HEK293 (cell line): ENCODE measurements around the gene KREMEN1.

Source experiments
- REPIN1 ChIP-seq: fragments of 450-650 bp; formaldehyde crosslinking; IDR thresholded peaks from 2 replicates; pipeline ENCODE4 v1.5.1; 2017; ENCODE audit warnings: missing biosample characterization, missing genetic modification characterization, low read depth
- TRIM28 ChIP-seq: IDR thresholded peaks from 2 replicates; pipeline ENCODE4 v1.6.1; 2011; ENCODE audit warnings: low read length, control low read depth, borderline replicate concordance
- ZBTB7A ChIP-seq: fragments of 450-650 bp; formaldehyde crosslinking; IDR thresholded peaks from 2 replicates; pipeline ENCODE4 v1.5.1; 2016; ENCODE audit warnings: low read depth, missing biosample characterization, missing genetic modification characterization
- ZBTB8A ChIP-seq: fragments of 450-650 bp; formaldehyde crosslinking; IDR thresholded peaks from 2 replicates; pipeline ENCODE4 v1.5.1; 2016; ENCODE audit warnings: missing biosample characterization, missing genetic modification characterization
- ZFP3 ChIP-seq: fragments of 450-650 bp; formaldehyde crosslinking; IDR thresholded peaks from 2 replicates; pipeline ENCODE4 v1.5.1; 2016; ENCODE audit warnings: low read depth, missing biosample characterization, missing genetic modification characterization
- ZNF248 ChIP-seq: fragments of 450-650 bp; formaldehyde crosslinking; IDR thresholded peaks from 2 replicates; pipeline ENCODE4 v1.5.1; 2017; ENCODE audit warnings: missing biosample characterization, missing genetic modification characterization
- ZNF292 ChIP-seq: fragments of 450-650 bp; formaldehyde crosslinking; IDR thresholded peaks from 2 replicates; pipeline ENCODE4 v1.5.1; 2016; ENCODE audit warnings: low read depth, missing biosample characterization, missing genetic modification characterization, borderline replicate concordance
- ZNF501 ChIP-seq: fragments of 450-650 bp; formaldehyde crosslinking; IDR thresholded peaks from 2 replicates; pipeline ENCODE4 v1.5.1; 2016; ENCODE audit warnings: missing biosample characterization, missing genetic modification characterization
- ZNF629 ChIP-seq: fragments of 450-650 bp; formaldehyde crosslinking; IDR thresholded peaks from 2 replicates; pipeline ENCODE4 v1.5.1; 2017; ENCODE audit warnings: missing biosample characterization, missing genetic modification characterization
- ZSCAN30 ChIP-seq: fragments of 450-650 bp; IDR thresholded peaks from 2 replicates; pipeline ENCODE4 v1.5.1; 2018; ENCODE audit warnings: missing biosample characterization, mild to moderate bottlenecking, missing genetic modification characterization, moderate library complexity
- TF ChIP-seq, protein P1 (sequence below): fragments of 450-650 bp; formaldehyde crosslinking; IDR thresholded peaks from 2 replicates; pipeline ENCODE4 v1.5.1; 2016; ENCODE audit warnings: missing biosample characterization, missing genetic modification characterization
- TF ChIP-seq, protein P2 (sequence below): fragments of 450-650 bp; formaldehyde crosslinking; IDR thresholded peaks from 2 replicates; pipeline ENCODE4 v1.5.1; 2016; ENCODE audit warnings: missing biosample characterization, missing genetic modification characterization
- TF ChIP-seq, protein P3 (sequence below): fragments of 450-650 bp; formaldehyde crosslinking; IDR thresholded peaks from 2 replicates; pipeline ENCODE4 v1.5.1; 2016; ENCODE audit warnings: missing biosample characterization, missing genetic modification characterization, low read depth

DNA sequence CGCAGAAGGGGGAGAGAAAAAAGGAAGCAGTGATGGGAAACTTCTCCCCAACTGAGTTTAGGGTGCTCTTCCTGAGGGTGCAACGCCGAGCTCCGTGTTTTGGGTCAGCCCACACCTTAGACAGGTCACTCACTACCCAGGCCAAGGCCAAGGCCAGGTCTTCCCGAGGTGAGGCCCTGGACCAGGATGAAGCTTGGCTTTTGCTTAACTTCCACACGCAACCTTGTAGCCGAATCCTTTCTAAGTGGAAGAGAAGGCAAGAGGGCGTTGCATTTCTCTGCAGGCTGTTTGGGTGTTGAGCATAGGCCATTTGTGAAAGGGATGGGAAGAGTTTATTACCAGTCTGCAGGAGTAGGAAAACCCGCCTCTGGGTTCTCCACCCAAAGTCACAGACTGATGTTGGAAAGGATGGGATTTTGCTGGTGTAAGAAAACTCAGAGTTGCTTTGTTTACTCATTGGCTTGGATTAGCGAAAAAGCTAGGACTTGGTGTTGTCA is 1.5 kb downstream of the KREMEN1 start:
- TF ChIP-seq, protein P1, sequence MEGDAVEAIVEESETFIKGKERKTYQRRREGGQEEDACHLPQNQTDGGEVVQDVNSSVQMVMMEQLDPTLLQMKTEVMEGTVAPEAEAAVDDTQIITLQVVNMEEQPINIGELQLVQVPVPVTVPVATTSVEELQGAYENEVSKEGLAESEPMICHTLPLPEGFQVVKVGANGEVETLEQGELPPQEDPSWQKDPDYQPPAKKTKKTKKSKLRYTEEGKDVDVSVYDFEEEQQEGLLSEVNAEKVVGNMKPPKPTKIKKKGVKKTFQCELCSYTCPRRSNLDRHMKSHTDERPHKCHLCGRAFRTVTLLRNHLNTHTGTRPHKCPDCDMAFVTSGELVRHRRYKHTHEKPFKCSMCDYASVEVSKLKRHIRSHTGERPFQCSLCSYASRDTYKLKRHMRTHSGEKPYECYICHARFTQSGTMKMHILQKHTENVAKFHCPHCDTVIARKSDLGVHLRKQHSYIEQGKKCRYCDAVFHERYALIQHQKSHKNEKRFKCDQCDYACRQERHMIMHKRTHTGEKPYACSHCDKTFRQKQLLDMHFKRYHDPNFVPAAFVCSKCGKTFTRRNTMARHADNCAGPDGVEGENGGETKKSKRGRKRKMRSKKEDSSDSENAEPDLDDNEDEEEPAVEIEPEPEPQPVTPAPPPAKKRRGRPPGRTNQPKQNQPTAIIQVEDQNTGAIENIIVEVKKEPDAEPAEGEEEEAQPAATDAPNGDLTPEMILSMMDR, result no peak
- TF ChIP-seq, protein P2, sequence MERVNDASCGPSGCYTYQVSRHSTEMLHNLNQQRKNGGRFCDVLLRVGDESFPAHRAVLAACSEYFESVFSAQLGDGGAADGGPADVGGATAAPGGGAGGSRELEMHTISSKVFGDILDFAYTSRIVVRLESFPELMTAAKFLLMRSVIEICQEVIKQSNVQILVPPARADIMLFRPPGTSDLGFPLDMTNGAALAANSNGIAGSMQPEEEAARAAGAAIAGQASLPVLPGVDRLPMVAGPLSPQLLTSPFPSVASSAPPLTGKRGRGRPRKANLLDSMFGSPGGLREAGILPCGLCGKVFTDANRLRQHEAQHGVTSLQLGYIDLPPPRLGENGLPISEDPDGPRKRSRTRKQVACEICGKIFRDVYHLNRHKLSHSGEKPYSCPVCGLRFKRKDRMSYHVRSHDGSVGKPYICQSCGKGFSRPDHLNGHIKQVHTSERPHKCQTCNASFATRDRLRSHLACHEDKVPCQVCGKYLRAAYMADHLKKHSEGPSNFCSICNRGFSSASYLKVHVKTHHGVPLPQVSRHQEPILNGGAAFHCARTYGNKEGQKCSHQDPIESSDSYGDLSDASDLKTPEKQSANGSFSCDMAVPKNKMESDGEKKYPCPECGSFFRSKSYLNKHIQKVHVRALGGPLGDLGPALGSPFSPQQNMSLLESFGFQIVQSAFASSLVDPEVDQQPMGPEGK (tag by site-specific recombination), result no peak
- TF ChIP-seq ZSCAN30 (no peak), REPIN1 (no peak), ZNF248 (tag by site-specific recombination) (no peak), ZFP3 (tag by site-specific recombination) (no peak), ZNF629 (no peak), TRIM28 (no peak), ZNF292 (tag by site-specific recombination) (no peak), ZBTB7A (tag by site-specific recombination) (no peak), ZBTB8A (tag by site-specific recombination) (no peak), ZNF501 (tag by site-specific recombination) (no peak)
- TF ChIP-seq, protein P3, sequence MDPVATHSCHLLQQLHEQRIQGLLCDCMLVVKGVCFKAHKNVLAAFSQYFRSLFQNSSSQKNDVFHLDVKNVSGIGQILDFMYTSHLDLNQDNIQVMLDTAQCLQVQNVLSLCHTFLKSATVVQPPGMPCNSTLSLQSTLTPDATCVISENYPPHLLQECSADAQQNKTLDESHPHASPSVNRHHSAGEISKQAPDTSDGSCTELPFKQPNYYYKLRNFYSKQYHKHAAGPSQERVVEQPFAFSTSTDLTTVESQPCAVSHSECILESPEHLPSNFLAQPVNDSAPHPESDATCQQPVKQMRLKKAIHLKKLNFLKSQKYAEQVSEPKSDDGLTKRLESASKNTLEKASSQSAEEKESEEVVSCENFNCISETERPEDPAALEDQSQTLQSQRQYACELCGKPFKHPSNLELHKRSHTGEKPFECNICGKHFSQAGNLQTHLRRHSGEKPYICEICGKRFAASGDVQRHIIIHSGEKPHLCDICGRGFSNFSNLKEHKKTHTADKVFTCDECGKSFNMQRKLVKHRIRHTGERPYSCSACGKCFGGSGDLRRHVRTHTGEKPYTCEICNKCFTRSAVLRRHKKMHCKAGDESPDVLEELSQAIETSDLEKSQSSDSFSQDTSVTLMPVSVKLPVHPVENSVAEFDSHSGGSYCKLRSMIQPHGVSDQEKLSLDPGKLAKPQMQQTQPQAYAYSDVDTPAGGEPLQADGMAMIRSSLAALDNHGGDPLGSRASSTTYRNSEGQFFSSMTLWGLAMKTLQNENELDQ (tag by site-specific recombination), result no peak
